ENCODE data around the gene MB. TPM values are rescaled to one million over a fixed set of nuclear protein-coding genes. Genes with fewer than 3 reads are reported as not detected.

MB gene
- total RNA-seq, 2 experiments from 2014 or later: not detected

DNA sequence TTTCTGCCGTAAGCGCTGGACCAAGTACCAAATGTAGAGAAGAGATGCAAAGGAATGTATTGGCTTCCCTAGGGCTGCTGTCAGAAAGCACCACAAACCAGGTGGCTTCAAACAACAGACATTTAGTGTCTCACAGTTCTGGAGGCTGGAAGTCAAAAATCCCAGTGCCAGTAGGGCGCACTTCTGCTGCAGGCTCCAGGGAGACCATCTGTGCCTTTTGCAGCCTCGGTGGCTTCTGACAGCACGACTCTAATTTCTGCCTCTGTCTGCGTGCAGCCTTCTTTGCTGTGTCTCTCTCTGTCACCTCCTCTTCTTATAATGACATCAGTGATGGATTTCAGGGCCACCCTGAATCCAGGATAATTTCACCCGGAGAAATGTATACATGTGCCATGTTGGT, 34.0 kb upstream of the MB start:
- H3K4me1 Mint-ChIP-seq (ENCODE audit: low read depth): peaks cover 50% of the 10 kb centered on the region
- H3K36me3 Mint-ChIP-seq (ENCODE audit: low read depth): peaks cover 66% of the 10 kb centered on the region
- peaks cover 5% of the 10 kb centered on the region for H3K9me3 Mint-ChIP-seq (ENCODE audit: insufficient read depth)
- ATAC-seq (no peak), DNase-seq (peak; percentile 11)
- peak overlapping the region; percentile 52 for H3K27ac Mint-ChIP-seq
- CTCF ChIA-PET: no interaction called here
- POLR2A ChIA-PET: interaction anchor here (1.2 kb wide), 1 partner anchor 10 kb away, joined by 5 read pairs; no protein-coding TSS in a partner anchor
- peak overlapping the region; percentile 99 for H3K4me3 Mint-ChIP-seq
- H3K27me3 Mint-ChIP-seq (ENCODE audit: low read depth): no peaks in the 10 kb centered on the region

GRCh38 chr22:35649636-35650250, 32.6 kb upstream of the MB start:
- Mint-ChIP-seq H3K4me1 (ENCODE audit: low read depth) (peaks cover 45% of the 10 kb centered on the region), H3K36me3 (ENCODE audit: low read depth) (peaks cover 53% of the 10 kb centered on the region), H3K27me3 (ENCODE audit: low read depth) (no peaks in the 10 kb centered on the region), H3K27ac (peak overlapping the region; percentile 99), H3K4me3 (peak overlapping the region; percentile 99), H3K9me3 (ENCODE audit: insufficient read depth) (no peaks in the 10 kb centered on the region)
- DNase-seq (no peak), ATAC-seq (no peak)
- ChIA-PET CTCF (interaction anchor here (1.8 to 2.6 kb wide), 2 partner anchors 18 to 23 kb away, joined by 4 to 9 read pairs; no protein-coding TSS in a partner anchor), POLR2A (interaction anchor here (0.8 to 3.1 kb wide), 6 partner anchors 9 to 511 kb away, joined by 3 to 29 read pairs (median 6); partner anchors contain the start of genes APOL3 and TOM1)

DNA sequence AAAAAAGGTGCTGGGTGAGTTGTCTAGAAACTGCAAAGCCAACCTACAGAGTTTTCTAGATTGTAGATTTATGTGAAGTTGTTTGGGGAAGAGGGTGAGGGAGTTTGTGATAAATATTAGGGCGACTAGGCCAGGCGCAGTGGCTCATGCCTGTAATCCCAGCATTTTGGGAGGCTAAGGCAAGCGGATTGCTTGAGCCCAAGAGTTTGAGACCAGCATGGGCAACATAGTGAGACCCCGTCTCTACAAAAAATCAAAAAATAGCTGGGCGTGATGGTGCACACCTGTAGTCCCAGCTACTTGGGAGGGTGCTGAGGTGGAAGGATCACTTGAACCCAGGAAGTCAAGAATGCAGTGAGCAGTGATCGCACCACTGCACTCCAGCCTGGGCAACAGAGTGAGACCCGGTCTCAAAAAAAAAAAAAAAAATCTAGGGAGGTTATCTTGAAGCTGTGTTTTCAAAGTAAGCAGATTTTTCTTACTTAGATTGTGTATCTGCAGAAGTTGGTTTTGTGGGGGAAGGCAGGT, 32.0 kb upstream of the MB start:
- ATAC-seq (no peak), DNase-seq (peak; percentile 20)
- Mint-ChIP-seq H3K27ac (peak overlapping the region; percentile 99), H3K36me3 (ENCODE audit: low read depth) (peaks cover 48% of the 10 kb centered on the region), H3K4me1 (ENCODE audit: low read depth) (peaks cover 44% of the 10 kb centered on the region), H3K9me3 (ENCODE audit: insufficient read depth) (no peaks in the 10 kb centered on the region), H3K4me3 (peak overlapping the region; percentile 99), H3K27me3 (ENCODE audit: low read depth) (no peaks in the 10 kb centered on the region)
- ChIA-PET POLR2A (interaction anchor here (0.6 to 3.1 kb wide), 15 partner anchors 7 to 590 kb away, joined by 3 to 29 read pairs (median 4); partner anchors contain the start of genes APOL2, APOL3 and TOM1), CTCF (interaction anchor here (1.4 to 2.6 kb wide), 4 partner anchors 8 to 22 kb away, joined by 4 to 9 read pairs (median 6); no protein-coding TSS in a partner anchor)

- Mint-ChIP-seq H3K4me1 (ENCODE audit: low read depth) (peaks cover 37% of the 10 kb centered on the region), H3K36me3 (ENCODE audit: low read depth) (peaks cover 40% of the 10 kb centered on the region), H3K27ac (peak within 1 kb of the TSS; percentile 99), H3K9me3 (ENCODE audit: insufficient read depth) (no peaks in the 10 kb centered on the region), H3K27me3 (ENCODE audit: low read depth) (no peaks in the 10 kb centered on the region), H3K4me3 (peak within 1 kb of the TSS; percentile 99)
- peak; percentile 82 for DNase-seq
- peak; percentile 76 for ATAC-seq
- CTCF ChIA-PET: interaction anchor here (0.6 to 2.6 kb wide), 7 partner anchors 8 to 30 kb away, joined by 3 to 9 read pairs (median 4); no protein-coding TSS in a partner anchor
- POLR2A ChIA-PET: interaction anchor here (0.6 to 3.1 kb wide), 25 partner anchors 8 to 591 kb away, joined by 3 to 29 read pairs (median 4); partner anchors contain the start of genes APOL2, APOL3 and TOM1
Observed at GRCh38 chr22:35648066-35649025, 31.2 kb upstream of the MB start, which contains the start of gene APOL6. TSS of gene APOL6 (plus strand) at chr22:35648446. CDS start at chr22:35656426, 7,980 bp downstream.

GRCh38 chr22:35645646-35646045, 28.5 kb upstream of the MB start:
- POLR2A ChIA-PET: no interaction called here
- CTCF ChIA-PET: no interaction called here
- DNase-seq (no peak), ATAC-seq (no peak)
- no peak overlapping the region for H3K4me3 Mint-ChIP-seq
- no peaks in the 10 kb centered on the region for H3K9me3 Mint-ChIP-seq (ENCODE audit: insufficient read depth)
- peaks cover 19% of the 10 kb centered on the region for H3K36me3 Mint-ChIP-seq (ENCODE audit: low read depth)
- no peak overlapping the region for H3K27ac Mint-ChIP-seq
- no peaks in the 10 kb centered on the region for H3K27me3 Mint-ChIP-seq (ENCODE audit: low read depth)
- peaks cover 20% of the 10 kb centered on the region for H3K4me1 Mint-ChIP-seq (ENCODE audit: low read depth)

- peaks cover 14% of the 10 kb centered on the region for H3K4me1 Mint-ChIP-seq (ENCODE audit: low read depth)
- ATAC-seq (no peak), DNase-seq (no peak)
- peaks cover 2% of the 10 kb centered on the region for H3K27me3 Mint-ChIP-seq (ENCODE audit: low read depth)
- H3K9me3 Mint-ChIP-seq (ENCODE audit: insufficient read depth): no peaks in the 10 kb centered on the region
- ChIA-PET CTCF (no interaction called here), POLR2A (no interaction called here)
- H3K4me3 Mint-ChIP-seq: no peak overlapping the region
- no peak overlapping the region for H3K27ac Mint-ChIP-seq
- H3K36me3 Mint-ChIP-seq (ENCODE audit: low read depth): peaks cover 5% of the 10 kb centered on the region
Observed at GRCh38 chr22:35643991-35644390, 26.9 kb upstream of the MB start.

DNA sequence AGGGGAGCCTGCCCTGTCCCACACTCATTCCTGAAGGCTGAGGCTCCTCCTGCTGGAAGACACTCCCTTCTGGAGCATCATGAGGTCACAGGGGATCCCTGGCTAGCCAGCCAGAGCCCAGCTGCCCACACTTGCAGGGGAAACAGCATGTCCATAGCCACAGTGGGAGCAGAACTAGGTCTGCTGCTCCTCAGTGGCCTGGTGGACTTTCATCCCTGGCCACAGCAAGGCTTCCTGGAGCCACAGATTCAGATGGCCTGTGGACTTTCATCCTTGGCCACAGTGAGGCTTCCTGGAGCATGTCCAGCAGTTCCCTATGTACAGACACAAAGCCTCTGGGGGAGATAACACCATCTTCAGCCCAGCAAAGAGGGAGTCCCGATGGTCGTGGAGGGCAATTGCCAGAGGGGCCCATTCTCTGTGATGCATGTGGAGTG, 25.2 kb upstream of the MB start:
- no peak for DNase-seq
- Mint-ChIP-seq H3K9me3 (ENCODE audit: insufficient read depth) (no peaks in the 10 kb centered on the region), H3K4me3 (no peak overlapping the region), H3K4me1 (ENCODE audit: low read depth) (peaks cover 11% of the 10 kb centered on the region), H3K27me3 (ENCODE audit: low read depth) (peaks cover 2% of the 10 kb centered on the region), H3K36me3 (ENCODE audit: low read depth) (no peaks in the 10 kb centered on the region), H3K27ac (no peak overlapping the region)
- no peak for ATAC-seq
- ChIA-PET POLR2A (no interaction called here), CTCF (no interaction called here)

DNA sequence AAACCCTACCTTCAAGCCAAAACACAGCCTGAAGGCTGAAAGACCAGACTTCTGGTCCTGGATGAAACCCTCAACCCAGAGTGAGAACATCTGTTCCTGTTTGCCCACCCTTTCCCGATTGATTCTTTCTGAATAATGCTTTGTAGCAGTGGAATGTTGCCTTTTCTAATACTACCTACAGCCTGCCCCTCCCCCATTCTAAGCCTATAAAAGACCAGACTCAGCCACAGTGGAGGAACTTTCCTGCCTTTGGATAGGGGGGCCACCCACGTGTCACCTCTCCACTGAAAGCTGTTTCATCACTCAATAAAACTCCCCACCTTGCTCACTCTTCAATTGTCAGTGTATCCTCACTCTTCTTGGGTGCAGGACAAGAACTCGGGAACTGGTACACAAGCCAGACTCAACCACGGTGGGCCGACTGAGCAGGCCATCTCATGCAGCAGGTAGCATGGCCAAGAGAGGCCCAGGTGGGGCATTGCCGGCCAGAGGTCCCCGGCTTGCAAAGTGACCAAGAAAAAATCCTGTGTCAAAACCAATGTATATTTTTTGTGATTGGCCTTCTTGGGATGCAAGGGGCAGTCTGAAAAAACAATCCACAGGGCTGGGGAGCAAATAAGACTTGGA, 24.5 kb upstream of the MB start:
- POLR2A ChIA-PET: no interaction called here
- CTCF ChIA-PET: interaction anchor here (1.7 kb wide), 1 partner anchor 424 kb away, joined by 6 read pairs; no protein-coding TSS in a partner anchor
- DNase-seq (no peak), ATAC-seq (no peak)
- Mint-ChIP-seq H3K4me1 (ENCODE audit: low read depth) (peaks cover 3% of the 10 kb centered on the region), H3K9me3 (ENCODE audit: insufficient read depth) (no peaks in the 10 kb centered on the region), H3K27ac (no peak overlapping the region), H3K36me3 (ENCODE audit: low read depth) (no peaks in the 10 kb centered on the region), H3K4me3 (no peak overlapping the region), H3K27me3 (ENCODE audit: low read depth) (peaks cover 5% of the 10 kb centered on the region)

- no peak for DNase-seq
- no peak for ATAC-seq
- no peak overlapping the region for H3K27ac Mint-ChIP-seq
- peaks cover 12% of the 10 kb centered on the region for H3K27me3 Mint-ChIP-seq (ENCODE audit: low read depth)
- H3K4me1 Mint-ChIP-seq (ENCODE audit: low read depth): peaks cover 8% of the 10 kb centered on the region
- ChIA-PET POLR2A (interaction anchor here (5.0 kb wide), 1 partner anchor 10 kb away, joined by 29 read pairs; the partner anchor contains the start of gene APOL6), CTCF (no interaction called here)
- no peaks in the 10 kb centered on the region for H3K9me3 Mint-ChIP-seq (ENCODE audit: insufficient read depth)
- no peak overlapping the region for H3K4me3 Mint-ChIP-seq
- no peaks in the 10 kb centered on the region for H3K36me3 Mint-ChIP-seq (ENCODE audit: low read depth)
Observed at GRCh38 chr22:35638410-35638809, 21.3 kb upstream of the MB start.

- no peaks in the 10 kb centered on the region for H3K36me3 Mint-ChIP-seq (ENCODE audit: low read depth)
- H3K27ac Mint-ChIP-seq: no peak overlapping the region
- ChIA-PET POLR2A (interaction anchor here (5.0 kb wide), 1 partner anchor 10 kb away, joined by 29 read pairs; the partner anchor contains the start of gene APOL6), CTCF (no interaction called here)
- no peak for DNase-seq
- peaks cover 12% of the 10 kb centered on the region for H3K4me1 Mint-ChIP-seq (ENCODE audit: low read depth)
- ATAC-seq: no peak
- H3K27me3 Mint-ChIP-seq (ENCODE audit: low read depth): peaks cover 12% of the 10 kb centered on the region
- no peaks in the 10 kb centered on the region for H3K9me3 Mint-ChIP-seq (ENCODE audit: insufficient read depth)
- H3K4me3 Mint-ChIP-seq: no peak overlapping the region
Observed at GRCh38 chr22:35638001-35638400, 20.9 kb upstream of the MB start.

GRCh38 chr22:35637254-35637653, 20.1 kb upstream of the MB start:
- no peaks in the 10 kb centered on the region for H3K36me3 Mint-ChIP-seq (ENCODE audit: low read depth)

More at GRCh38 chr22:35637254-35637653, 20.1 kb upstream of the MB start:
- DNase-seq (no peak), ATAC-seq (no peak)
- ChIA-PET CTCF (no interaction called here), POLR2A (interaction anchor here (5.0 kb wide), 1 partner anchor 11 kb away, joined by 29 read pairs; the partner anchor contains the start of gene APOL6)
- peaks cover 12% of the 10 kb centered on the region for H3K4me1 Mint-ChIP-seq (ENCODE audit: low read depth)
- no peak overlapping the region for H3K4me3 Mint-ChIP-seq
- peaks cover 12% of the 10 kb centered on the region for H3K27me3 Mint-ChIP-seq (ENCODE audit: low read depth)
- no peaks in the 10 kb centered on the region for H3K9me3 Mint-ChIP-seq (ENCODE audit: insufficient read depth)
- no peak overlapping the region for H3K27ac Mint-ChIP-seq

Measured in activated CD8-positive, alpha-beta T cell treated with anti-CD3 and anti-CD28 coated beads, Interleukin-2, amount 10 ng/mL, durations not matched to agents 7 days and 5 days (primary cell).